WTC11 (cell line): ENCODE results near the gene PON3.

Experiments used
- KAT7 ChIP-seq: sonication (generic); formaldehyde crosslinking; IDR thresholded peaks from 2 replicates; pipeline ENCODE4 v1.8.1; 2023; ENCODE audit warnings: missing genetic modification reagents, mild to moderate bottlenecking, borderline replicate concordance
- MYBL2 ChIP-seq: sonication (generic); formaldehyde crosslinking; IDR thresholded peaks from 2 replicates; pipeline ENCODE4 v1.8.1; 2023; ENCODE audit warnings: mild to moderate bottlenecking, moderate library complexity, missing genetic modification reagents
- USF2 ChIP-seq: sonication (generic); formaldehyde crosslinking; IDR thresholded peaks from 2 replicates; pipeline ENCODE4 v1.8.1; 2023; ENCODE audit warnings: mild to moderate bottlenecking, missing genetic modification reagents, moderate library complexity
- TF ChIP-seq, protein P1 (sequence below): fragments of 200-600 bp; IDR thresholded peaks from 2 replicates; pipeline ENCODE4 v1.8.0; 2022; ENCODE audit warnings: antibody characterized with exemption

DNA sequence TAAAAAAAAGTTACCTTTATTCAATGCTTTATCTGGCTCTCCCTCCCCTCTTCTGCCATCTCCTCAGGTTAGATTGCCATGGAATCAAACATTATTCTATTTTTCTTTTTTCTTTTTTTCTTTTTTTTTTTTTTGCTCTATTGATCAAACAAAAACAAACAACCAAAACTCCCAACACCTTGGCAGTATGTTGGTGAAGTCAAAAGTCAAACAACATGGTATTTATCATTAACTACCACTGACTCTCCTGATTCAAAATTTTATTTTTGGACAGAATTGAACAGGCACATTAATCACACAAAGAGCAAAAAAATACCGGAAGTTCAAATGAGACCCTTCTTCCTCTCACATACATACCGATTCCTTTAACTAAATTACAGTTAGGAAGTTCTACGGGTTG is 78.2 kb downstream of the PON3 start:
- TF ChIP-seq, protein P1, sequence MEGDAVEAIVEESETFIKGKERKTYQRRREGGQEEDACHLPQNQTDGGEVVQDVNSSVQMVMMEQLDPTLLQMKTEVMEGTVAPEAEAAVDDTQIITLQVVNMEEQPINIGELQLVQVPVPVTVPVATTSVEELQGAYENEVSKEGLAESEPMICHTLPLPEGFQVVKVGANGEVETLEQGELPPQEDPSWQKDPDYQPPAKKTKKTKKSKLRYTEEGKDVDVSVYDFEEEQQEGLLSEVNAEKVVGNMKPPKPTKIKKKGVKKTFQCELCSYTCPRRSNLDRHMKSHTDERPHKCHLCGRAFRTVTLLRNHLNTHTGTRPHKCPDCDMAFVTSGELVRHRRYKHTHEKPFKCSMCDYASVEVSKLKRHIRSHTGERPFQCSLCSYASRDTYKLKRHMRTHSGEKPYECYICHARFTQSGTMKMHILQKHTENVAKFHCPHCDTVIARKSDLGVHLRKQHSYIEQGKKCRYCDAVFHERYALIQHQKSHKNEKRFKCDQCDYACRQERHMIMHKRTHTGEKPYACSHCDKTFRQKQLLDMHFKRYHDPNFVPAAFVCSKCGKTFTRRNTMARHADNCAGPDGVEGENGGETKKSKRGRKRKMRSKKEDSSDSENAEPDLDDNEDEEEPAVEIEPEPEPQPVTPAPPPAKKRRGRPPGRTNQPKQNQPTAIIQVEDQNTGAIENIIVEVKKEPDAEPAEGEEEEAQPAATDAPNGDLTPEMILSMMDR = no peak
- TF ChIP-seq MYBL2 (CRISPR knock-in tag) (no peak), KAT7 (no peak), USF2 (CRISPR knock-in tag) (no peak)
